Mucosa of descending colon (tissue), 3 donors: Measurements from ENCODE around the gene KCNQ5. TPM values are rescaled to one million over a fixed set of nuclear protein-coding genes. Genes with fewer than 3 reads are reported as not detected.

ENCODE experiments used
- ATAC-seq: fragments of 200-7000 bp; cut with Tn5 transposase; one replicate; pipeline ENCODE4 v1.9.1; 2020; ENCODE audit warnings: mild to moderate bottlenecking, moderate library complexity
- DNase-seq, 3 donors: peaks; one replicate each; pipeline ENCODE4 v3.0.0-alpha.2; 2020
- H3K36me3 ChIP-seq: fragments of 200-600 bp; one replicate; pipeline ENCODE4 v1.8.0; 2021; ENCODE audit warnings: low read depth, mild to moderate bottlenecking
- H3K4me1 ChIP-seq: fragments of 200-600 bp; one replicate; pipeline ENCODE4 v1.8.0; 2021; ENCODE audit warnings: low read depth, mild to moderate bottlenecking
- H3K4me3 ChIP-seq: fragments of 200-600 bp; one replicate; pipeline ENCODE4 v1.8.0; 2021; ENCODE audit warnings: mild to moderate bottlenecking
- H3K9me3 ChIP-seq: fragments of 200-600 bp; one replicate; pipeline ENCODE4 v1.8.0; 2021; ENCODE audit warnings: mild to moderate bottlenecking
- intact Hi-C, 2 donors: fragments of 100-400 bp; cut with DNase I in 1 of 2; cut with micrococcal nuclease in 1 of 2; formaldehyde crosslinking; loops; one replicate each; pipeline versions ENCODE4 v1.11.0 to v1.11.1; 2022; cut with DNase I, micrococcal nuclease
- total RNA-seq, 3 donors: library from RNA; stranded (reverse); fragmentation: NEBNext Ultra II Directional in 2 of 3; extraction: Animal tissue kit (Norgen Biotek cat#: 25700) in 2 of 3; gene quantifications; one replicate each; pipeline versions ENCODE4 v1.2.1 to v1.2.4, GENCODE V29; 2021 to 2023
- TF ChIP-seq, protein P1 (sequence below): fragments of 200-600 bp; IDR thresholded peaks from one replicate; pipeline ENCODE4 v1.8.0; 2022; ENCODE audit warnings: antibody characterized with exemption, mild to moderate bottlenecking
- donor health status: DM: no; HTN: no; CAD: no; lungs with moderate emphysema.
- donor health status: DM: no; HTN: no; CAD: no.
- donor health status: DM: no; HTN: yes; CAD: no.

The KCNQ5 gene
- total RNA-seq, 3 donors from 2014 or later = 0.14 to 2.3 (median 0.17) TPM

DNA sequence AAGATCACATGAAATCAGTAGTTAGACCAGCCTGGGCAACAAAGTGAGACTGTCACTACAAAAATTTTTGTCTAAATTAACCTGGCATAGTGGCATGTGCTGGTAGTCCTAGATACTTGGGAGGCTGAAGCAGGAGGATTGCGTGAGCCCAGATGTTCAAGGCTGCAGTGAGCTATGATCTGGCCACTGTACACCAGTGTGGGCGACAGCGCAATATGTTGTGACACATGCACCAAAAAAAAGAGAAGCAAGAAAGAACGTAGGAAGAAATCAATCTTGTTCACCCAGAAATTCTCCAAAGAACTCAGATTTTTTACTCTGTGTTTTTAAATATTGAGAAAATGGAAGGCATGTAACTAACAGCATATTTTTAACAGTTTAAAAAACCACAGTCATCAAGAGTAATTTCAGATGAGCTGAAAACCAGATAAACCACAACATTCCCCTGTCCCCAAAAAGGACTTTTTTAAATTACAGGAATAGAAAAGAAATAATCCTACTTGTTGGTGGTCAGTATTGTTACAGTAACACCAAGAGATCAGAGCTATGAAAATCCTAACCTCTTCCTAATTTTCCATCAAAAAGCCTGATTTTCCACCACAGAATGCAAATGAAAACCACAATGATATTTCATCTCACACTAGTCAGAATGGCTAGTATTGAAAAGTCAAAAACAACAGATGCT, 363.3 kb downstream of the KCNQ5 start:
- DNase-seq = no peak

DNA sequence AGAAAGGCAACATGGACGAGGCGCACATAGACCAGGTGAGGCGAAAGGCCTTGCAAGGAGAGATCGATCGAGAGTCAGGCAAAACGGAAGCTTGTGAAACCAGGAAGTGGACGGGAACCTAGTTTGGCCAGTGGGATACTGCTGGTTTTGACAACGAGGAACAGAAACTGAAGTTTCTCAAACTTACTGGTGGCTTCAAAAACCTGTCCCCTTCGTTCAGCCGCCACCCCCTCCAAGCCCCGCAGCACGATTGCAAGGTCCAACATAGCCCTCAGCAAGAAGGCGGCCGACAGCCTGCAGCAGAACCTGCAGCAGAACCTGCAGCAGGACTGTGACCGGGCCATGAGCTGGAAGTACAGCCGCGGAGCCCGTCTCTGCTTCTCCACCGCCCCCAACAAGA, 365.4 kb downstream of the KCNQ5 start:
- peaks cover 3% of the 10 kb centered on the region for H3K9me3 ChIP-seq
- DNase-seq (no peak), ATAC-seq (no peak)
- H3K36me3 ChIP-seq = no peaks in the 10 kb centered on the region
- TF ChIP-seq, protein P1, sequence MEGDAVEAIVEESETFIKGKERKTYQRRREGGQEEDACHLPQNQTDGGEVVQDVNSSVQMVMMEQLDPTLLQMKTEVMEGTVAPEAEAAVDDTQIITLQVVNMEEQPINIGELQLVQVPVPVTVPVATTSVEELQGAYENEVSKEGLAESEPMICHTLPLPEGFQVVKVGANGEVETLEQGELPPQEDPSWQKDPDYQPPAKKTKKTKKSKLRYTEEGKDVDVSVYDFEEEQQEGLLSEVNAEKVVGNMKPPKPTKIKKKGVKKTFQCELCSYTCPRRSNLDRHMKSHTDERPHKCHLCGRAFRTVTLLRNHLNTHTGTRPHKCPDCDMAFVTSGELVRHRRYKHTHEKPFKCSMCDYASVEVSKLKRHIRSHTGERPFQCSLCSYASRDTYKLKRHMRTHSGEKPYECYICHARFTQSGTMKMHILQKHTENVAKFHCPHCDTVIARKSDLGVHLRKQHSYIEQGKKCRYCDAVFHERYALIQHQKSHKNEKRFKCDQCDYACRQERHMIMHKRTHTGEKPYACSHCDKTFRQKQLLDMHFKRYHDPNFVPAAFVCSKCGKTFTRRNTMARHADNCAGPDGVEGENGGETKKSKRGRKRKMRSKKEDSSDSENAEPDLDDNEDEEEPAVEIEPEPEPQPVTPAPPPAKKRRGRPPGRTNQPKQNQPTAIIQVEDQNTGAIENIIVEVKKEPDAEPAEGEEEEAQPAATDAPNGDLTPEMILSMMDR = no peak
- intact Hi-C loops = no loop called here
- H3K4me3 ChIP-seq = no peak overlapping the region
- H3K4me1 ChIP-seq = no peaks in the 10 kb centered on the region

More for the DNA sequence above, 363.3 kb downstream of the KCNQ5 start:
- H3K4me3 ChIP-seq = no peak overlapping the region
- intact Hi-C loops = no loop called here
- H3K4me1 ChIP-seq = no peaks in the 10 kb centered on the region
- TF ChIP-seq, protein P1 = no peak
- peaks cover 3% of the 10 kb centered on the region for H3K9me3 ChIP-seq
- no peak for ATAC-seq
- no peaks in the 10 kb centered on the region for H3K36me3 ChIP-seq

DNA sequence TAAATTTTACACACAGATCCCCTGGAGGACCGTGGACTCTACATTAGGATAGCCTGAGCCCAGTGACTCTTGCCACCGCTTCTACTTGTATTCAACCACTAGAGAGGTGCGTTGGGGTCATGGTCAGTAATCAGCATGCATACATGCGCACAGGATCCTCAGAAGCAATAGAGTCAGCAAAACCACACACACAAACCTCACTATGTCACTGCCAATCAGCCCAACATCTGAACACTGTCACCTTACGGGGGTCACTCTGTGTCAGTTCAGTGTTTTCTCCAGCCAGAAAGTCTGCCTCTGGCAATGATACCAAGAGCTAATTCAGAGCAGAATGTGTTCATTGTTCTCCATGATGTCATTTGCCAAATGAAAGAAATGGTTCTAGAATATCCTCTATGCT, 378.1 kb downstream of the KCNQ5 start:
- no peaks in the 10 kb centered on the region for H3K9me3 ChIP-seq
- intact Hi-C loops = no loop called here
- no peak overlapping the region for H3K4me3 ChIP-seq
- no peak for DNase-seq
- no peaks in the 10 kb centered on the region for H3K36me3 ChIP-seq
- ATAC-seq = no peak
- TF ChIP-seq, protein P1 = no peak
- H3K4me1 ChIP-seq = no peaks in the 10 kb centered on the region

DNA sequence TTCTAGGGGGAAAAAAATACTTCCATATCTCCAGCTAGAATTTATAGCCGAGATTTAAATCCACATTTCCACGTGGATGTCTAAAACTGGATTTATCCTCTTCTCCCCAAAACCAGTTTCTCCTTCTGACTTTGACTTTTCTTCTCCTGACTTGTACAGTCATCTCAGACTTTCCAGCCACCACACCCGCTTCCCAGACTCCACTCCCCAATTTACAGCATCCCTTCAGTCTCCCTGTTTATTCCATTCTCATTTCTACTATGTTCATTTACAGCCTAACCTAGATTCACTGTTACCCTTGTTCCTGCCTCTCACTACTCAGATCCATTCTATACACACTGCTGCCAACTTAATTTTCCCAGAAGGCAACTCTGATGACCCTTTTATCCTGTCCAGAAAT, 378.6 kb downstream of the KCNQ5 start:
- DNase-seq = no peak
- no peak for ATAC-seq
- intact Hi-C loops = no loop called here

DNA sequence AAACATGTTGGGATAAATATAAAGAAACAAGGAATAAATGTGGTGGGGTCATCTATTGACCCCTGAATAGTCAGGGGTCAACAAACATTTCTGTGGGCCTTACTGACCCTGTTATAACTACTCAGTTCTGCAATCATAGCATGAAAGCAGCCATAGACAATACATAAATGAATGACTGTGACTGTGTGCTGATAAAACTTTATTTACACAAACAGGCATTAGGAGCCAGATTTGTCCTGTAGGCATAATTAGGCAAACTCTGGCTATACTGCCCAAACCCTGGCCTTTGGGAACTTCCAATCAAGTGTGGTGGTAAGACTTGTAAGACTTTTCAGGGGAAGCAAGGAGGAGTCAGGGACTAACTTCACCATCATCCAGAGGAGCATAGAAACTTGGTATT, 380.7 kb downstream of the KCNQ5 start:
- H3K4me1 ChIP-seq = no peaks in the 10 kb centered on the region
- H3K36me3 ChIP-seq = no peaks in the 10 kb centered on the region
- no peaks in the 10 kb centered on the region for H3K9me3 ChIP-seq
- H3K4me3 ChIP-seq = no peak overlapping the region
- no peak for DNase-seq
- intact Hi-C loops = no loop called here
- TF ChIP-seq, protein P1 = no peak
- no peak for ATAC-seq

More for the DNA sequence above, 378.6 kb downstream of the KCNQ5 start:
- Histone ChIP-seq H3K9me3 (no peaks in the 10 kb centered on the region), H3K4me1 (no peaks in the 10 kb centered on the region), H3K4me3 (no peak overlapping the region), H3K36me3 (no peaks in the 10 kb centered on the region)
- TF ChIP-seq, protein P1 = no peak
